Stimulated activated CD8-positive, alpha-beta memory T cell treated with anti-CD3 and anti-CD28 coated beads, Interleukin-7, amount 100 ng/mL, for 48 hours (primary cell): ENCODE measurements around the gene AMBP.
"Not testable (repeated sequence)": the region's sequence is repeated elsewhere in the genome, so short reads cannot be mapped to it uniquely, and the experiment has no call there.

Experiments
- DNase-seq, 2 donors: peaks; one replicate each; pipeline ENCODE4 v3.0.0-alpha.2; 2020; ENCODE audit warnings: low read depth in 1 of 2; ENCODE audit errors: extremely low read depth in 1 of 2

AMBP gene

DNA sequence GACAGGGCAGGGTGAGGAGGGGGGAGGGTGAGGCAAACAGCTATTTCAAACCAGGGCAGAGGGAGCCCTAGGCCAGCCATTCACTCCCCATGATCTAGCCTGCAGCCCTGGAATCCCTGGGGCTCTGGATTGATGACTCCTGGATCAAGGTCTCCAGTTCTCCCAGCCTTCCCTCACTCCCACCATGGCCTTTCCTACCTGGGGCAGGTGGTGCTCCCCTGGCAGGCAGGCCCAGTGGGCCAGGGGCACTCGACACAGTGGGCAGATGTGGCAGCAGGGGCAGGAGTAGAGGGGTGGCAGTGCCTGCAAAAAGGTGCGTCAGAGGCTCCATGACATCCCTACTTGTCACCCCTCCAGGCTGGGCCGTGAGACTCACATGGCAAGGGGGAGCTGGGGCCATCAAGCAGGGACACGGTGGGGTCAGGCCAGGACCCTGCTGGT, 15.0 kb upstream of the AMBP start:
- DNase-seq, result no peak

DNA sequence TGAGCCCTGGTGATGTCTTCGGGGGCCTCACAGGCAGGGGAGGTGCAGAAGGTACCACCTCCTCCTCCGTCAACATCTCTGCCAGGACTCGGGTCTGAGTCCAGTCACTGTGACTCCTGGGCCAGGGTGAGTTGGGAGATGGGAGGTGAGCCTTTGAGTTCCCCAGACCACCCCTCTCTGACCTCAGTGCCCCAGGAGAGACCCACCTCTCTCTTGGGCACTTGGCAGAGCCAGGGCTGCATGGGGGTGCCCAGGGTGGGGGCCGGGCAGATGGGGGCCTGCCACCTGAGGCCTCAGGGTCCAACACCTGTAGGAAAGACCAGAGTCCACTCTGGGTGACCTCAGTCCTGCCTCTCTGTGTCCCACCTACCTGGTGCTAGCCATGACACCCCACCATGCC, 14.2 kb upstream of the AMBP start:
- no peak for DNase-seq

DNA sequence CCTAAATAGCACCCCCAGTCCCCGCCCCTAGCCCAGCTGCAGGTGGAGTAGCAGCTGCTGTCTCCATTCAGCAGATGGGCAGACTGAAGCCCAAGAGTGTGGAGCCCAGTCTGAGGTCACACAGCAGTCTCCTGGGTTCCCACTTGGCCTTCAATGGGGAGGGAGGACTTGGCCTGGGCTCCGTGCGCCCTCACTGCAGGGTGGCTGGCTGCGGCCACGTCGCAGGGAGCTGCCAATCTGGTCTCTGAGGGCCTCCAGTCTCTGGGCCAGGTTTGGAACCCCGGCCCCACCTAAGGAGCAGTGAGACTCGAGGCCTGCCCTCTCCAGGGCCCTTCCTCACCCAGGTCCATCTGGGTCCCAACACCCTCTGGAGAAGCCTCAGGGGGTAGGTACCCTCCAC, 13.6 kb upstream of the AMBP start:
- no peak for DNase-seq

DNA sequence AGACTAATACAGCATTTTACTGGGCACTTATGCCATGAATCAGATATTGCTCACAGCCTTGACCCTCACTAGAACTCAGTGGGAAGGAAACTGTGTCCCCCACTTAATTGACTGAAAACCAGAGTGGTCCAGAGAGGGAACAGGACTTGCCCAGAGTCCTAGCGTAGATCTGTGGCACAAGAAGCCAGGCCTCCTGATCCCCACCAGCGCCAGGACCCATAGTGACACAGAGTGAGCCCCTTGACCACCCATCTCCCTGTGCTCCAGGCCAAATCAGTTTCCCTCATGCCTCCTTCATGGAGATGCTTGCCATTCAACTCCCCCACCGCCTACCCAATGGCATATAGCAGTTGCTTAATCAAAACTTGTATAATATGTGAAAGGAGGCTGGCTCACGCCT, 12.7 kb upstream of the AMBP start:
- DNase-seq, result no peak

DNA sequence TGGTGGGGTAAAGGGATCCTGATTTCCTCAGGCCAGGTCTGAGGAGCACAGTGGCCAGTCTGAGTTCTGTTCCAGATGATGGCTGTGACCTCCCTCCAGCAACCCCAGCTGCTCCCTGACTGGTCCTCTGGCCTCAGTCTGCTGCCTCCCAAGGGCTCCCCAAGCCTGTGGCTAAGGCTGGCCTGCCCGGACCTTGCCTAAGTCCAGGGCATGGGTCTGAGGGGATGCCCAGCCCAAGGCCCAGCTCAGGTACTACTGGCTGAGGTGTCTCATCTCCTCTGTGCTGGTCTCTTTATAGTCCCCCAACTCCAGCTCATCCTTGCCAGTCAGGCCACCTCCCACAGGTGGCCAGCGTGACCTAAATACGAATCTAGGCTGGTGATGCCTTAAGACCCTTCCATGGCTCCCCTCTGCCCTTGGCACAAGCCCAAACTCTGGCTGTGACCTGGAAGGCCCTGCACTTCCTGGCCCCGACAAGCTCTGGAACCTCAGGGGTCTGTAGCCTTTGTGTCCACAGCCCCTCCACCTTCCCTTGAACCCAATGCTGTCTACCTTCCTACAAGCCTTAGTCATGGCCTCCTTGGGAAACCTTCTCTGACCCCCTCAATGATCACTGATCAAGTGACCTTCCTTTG, 11.2 kb upstream of the AMBP start:
- DNase-seq, result no peak

DNA sequence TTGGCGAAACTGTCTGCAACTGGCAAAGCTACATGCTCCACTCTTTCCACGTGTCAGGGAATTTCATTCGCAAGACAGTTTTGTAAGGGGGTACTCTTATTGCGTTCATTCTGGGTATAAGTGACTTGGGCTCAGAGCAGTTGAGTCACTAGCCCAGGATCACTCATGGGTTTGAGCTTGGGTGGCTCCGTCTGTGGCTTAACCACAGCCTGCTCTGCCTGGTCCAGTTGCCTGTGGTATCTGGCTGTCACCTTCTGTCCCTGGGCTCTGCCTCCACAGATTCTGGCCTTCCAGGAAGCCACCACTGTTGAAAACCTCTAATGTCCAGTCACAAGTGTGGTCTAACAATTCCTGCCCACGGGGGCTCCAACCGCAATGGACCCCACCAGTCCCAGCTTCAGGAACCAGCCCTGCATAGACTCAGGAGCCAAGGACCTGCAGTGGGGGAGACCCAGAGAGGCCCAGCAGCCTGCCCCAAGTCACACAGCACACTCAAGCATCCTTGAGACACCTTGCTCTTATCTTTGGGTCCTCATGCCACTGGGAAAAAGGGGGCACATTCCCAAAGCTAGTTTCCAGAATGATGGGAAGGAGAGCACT, 10.6 kb upstream of the AMBP start:
- no peak for DNase-seq

DNA sequence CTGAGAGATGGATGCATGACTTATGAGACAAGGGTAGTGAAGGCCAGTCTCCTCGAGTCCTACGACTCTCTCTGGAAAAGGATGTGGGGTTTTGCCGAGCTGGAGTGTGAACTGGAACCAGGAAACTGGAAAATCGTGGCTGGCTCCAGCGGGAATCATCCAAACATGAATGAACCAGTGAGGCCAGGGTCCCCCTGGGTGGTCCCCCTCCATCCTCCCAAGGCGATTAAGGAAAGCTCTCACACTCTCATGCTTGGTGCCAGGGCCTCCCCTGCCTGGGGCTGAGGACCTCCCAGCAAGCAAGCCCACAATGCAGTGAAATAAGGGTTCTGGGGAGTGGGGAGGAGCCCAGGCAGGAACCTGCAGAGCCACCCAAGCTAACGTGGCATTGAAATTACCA, 9.6 kb upstream of the AMBP start:
- no peak for DNase-seq

DNA sequence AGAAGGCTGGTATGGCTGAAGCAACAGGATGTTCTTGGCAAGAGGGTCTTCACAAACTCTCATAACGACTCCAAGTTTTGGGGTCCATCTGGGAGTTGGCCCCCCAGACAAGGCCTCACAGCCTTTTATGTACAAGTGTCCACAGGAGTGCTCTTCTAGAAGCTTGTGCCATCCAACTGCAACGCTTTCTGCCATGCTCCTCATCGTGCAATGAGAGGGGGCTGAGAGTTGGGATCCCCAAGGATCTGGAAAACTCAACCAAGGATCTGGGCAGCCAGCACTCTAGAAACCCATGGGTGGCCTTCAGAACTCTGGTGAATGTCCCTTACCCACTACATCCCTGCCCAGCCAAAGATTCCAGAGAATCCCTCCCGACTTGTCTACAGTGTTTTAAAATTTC, 8.5 kb upstream of the AMBP start:
- DNase-seq, result no peak

DNA sequence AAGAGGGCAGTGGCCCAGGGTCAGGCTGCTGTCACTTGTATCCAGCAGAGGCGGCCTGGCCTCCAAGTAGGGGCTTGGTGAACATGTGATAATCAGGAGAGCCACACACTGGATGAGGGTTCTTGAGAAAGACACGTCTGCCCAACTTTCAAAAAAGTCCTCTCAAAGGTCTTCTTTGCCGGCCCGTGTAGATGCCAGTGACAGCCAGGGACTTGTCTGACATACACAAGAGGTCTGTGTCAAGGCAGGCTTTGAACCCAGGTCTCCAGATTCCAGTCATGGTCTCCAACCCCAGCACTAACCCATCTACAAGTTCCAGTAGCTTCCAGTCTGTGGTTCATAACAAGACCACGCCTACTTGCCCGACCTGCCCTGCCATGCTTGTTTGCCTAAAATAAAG, 7.9 kb upstream of the AMBP start:
- no peak for DNase-seq

DNA sequence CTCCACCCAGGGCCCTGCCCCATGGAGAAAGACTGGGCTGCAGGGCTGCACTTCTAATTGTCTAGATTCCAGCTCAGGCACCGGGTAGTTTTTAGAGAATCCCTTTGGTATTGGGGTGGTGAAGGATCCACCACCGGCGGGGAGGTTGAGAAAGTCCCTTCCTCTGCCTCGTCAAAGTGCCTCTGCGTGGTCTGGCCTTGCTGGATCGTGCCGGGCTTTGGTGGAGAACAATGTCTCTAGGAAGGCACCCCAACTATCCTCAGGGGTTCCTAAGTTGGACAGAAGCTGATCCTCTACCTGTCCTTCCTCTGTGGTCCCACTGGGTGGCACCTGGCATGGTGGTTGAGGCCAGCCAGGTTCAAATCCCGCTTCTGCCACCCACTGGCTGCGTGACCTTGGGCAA, 7.3 kb upstream of the AMBP start:
- no peak for DNase-seq

DNA sequence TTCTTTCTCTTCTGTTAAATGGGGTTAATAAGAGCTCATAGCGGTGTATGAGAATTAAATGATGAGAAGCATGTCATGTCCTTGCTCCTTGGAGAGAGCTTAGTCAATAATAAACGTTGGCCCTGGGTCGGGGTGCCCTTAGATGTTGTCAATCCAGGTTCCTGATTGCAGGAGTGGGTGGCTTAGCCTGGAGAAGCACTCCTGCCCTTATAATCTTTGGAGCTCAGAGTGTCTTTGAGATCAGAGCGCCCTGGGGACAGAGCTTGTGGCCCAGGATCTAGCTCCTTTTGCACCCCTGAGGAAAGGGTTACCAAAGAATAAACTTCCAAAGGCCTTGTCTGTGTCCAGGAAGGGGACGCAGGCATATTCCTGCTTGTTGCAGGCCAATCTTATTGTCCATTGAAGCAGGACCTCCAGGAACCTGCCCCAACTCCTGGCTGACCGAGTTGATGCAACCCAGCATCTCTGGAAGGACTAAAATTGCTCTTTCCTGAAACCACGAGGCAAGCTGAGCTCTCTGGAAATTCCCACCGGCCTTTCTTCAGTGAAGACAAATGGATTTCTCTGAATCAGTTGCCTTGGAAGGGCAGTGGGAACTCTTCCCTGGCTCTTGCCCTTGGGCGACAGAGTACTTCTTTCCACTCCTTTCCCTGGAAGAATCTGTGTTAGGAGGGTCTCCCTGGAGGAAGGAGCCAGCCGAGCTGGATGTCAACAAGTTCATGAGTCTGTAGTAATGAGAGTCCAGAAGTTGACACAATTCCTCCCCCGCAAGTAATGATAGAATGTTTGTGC, 6.4 kb upstream of the AMBP start:
- no peak for DNase-seq

DNA sequence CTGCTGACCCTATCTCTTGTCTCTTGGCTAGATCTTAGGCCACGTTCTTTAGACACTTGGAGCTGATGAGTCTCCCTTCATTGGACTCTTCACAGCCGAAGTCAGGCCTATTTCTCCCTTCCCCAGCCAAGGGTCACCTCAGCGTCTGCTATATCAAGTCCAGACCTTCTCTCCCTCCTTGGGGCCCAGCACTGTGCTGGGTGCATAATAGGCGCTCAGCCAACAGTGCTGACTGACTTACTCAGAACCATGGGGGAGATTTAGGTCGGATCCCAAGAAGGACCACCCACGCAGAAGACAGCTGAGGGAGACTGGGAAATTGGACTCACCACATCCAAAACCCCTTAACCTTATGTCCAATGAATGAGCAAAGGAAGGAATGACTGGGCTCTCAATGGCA, 5.6 kb upstream of the AMBP start:
- DNase-seq, result no peak

DNA sequence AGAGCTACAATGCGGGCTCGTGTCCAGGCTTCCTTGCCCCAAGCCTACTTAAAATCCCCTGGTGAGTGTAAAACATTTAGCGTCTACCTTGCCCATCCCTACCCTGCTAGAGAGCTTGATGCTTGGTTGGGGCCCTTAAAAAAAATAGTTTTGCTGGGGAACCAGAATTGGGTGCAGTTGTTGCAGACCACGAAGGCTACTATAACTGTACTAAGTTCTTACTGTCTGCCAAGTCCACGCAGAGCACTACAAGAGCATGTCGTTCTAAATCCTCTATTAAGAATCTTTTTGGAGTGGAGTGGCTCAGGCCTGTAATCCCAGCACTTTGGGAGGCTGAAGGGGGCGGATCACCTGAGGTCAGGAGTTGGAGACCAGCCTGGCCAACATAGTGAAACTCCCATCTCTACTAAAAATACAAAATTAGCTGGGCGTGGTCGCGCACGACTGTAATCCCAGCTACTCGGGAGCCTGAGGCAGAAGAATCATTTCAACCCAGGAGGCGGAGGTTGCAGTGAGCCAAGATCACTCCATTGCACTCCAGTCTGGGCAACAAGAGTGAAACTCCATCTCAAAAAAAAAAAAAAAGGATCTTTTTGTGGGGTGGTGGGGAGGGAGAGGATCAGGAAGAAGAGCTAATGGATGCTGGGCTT, 4.8 kb upstream of the AMBP start:
- DNase-seq, result not testable (repeated sequence)

DNA sequence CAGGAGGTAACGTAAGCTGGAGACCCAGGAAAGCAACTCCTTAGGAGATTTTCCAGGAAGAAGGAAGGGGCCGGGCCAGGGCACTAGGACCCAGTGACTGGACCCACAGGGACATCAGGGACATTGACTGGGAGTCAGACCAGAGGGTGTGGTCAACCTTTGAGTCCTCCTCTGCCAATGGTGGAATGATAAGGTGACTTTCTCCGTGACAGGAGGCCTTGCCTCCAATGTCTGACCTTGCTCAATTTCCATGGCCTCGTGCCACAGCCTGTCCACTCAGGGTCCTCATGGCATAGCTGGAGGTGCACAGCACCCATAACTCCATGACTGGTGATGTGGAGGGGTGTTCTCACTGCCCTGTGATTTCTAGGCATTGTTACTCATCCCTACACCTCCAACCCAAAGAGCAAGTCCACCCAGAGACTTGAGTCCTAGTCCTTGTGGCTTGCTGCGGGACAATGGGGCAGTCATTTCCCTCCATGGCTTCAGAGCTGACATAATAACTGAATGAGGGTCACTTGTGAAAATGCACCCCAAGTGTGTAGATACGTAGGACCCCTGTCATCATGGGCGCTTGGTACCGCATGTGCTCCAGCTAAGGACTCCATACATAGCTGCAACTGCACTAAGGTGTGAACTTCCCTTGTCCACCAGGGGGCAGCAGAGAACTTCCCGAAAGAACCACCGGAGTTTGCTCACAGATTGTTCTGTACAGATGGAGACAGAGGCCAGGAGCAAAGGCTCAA, 4.1 kb upstream of the AMBP start:
- DNase-seq, result peak; percentile 53 to 68

DNA sequence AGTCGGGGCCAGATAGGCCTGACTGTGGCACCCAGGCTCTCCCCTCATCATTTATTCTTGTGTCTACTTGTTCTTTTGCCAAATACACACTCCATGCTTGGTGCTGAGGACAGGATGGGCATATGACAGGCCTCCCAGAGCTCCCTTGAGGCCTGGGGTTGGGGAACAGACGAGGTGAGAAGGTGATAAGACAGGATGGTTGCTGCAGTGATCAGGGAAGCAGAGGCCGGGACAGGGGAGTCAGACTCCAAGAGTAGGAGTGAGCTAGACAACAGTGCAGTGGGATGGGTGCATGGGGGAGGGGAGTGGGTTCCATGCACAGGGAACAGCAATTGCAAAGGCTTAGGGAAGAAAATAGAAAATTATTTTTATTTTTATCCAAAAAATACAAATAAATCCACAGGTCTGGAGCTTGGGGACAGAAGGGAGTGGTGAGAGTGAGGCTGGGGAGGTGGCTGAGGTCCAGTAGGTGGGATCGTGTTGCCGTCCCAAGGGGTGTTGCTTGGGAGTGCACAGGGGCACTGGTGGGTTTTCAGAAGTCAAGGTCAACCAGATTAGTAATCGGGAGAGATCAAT, 3.4 kb upstream of the AMBP start:
- no peak for DNase-seq

DNA sequence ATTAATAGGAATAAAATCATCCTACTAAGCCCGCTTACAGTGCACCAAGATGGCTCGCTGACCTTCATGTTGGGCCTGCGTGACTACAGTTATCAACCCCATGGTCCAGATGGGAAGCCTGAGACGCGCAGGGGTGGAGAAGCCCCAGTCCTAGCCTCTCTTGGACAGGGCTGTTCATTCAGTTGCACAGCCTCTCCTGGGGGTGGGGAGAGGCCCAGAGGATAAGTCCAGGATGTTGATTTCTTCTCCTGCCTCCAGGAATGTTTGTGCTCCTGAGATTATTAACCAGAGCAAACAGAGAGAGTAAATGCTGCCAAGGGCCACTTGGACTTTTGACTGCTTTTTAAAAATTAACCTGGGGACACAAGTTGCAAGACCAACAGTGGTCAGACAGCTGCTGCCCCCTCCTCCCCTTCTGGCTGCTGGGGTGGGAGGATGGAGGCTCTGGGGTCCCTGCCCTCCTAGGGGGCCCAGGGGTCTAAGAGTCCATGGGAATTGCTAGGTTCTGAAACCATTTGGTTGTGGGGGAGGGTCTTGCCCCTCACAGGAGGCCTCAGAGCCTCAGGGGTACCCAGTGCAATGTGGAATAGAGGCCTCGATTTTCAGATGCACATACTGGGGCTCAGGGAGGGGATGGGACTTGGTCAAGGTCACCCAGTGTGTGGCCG, 2.8 kb upstream of the AMBP start:
- no peak for DNase-seq

DNA sequence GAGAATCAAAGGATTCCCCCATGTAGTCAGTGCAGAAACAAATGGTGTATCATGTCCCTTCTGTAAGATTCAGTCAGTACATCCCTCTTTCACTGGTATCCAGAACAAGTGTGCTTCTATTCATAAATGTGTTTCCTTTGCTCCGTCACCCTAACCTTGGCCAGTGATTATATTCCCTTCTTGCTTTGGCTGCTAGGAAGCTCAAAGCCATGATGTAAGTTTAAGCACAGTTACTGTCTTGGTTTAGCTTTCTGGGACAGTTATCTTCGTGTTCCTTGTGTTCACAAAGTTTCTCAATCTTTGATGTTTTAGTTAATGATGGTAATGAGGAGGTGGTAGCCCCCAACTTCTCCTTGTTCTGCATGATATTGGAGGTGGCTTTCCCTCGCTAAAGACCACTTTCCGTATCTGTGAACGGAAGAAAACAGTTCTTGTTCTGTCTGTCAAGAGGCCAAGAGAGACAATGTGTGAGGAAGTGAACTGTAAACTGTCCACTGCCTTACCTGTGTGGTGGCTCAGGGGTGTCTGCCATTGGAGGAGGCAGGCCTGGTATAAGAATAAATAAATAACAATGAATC, 2.2 kb upstream of the AMBP start:
- no peak for DNase-seq

DNA sequence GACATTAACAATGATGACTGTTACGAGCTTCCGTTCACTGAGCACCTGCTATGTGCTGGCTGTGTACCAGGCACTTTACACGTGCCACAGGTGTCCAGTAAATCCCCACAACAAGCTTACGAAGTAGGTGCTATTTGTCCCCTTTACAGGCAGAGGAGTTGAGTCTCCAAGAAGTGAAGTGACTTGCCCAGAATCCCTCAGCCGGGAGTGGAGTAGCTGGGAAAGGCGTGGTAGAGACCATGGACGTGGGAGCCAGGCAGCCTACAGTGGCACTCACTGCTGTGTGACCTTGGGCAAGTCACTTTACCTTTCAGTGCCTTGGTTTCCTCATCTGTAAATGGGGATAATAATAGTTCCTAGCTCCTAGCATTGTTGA, 669 bp upstream of the AMBP start:
- no peak for DNase-seq

DNA sequence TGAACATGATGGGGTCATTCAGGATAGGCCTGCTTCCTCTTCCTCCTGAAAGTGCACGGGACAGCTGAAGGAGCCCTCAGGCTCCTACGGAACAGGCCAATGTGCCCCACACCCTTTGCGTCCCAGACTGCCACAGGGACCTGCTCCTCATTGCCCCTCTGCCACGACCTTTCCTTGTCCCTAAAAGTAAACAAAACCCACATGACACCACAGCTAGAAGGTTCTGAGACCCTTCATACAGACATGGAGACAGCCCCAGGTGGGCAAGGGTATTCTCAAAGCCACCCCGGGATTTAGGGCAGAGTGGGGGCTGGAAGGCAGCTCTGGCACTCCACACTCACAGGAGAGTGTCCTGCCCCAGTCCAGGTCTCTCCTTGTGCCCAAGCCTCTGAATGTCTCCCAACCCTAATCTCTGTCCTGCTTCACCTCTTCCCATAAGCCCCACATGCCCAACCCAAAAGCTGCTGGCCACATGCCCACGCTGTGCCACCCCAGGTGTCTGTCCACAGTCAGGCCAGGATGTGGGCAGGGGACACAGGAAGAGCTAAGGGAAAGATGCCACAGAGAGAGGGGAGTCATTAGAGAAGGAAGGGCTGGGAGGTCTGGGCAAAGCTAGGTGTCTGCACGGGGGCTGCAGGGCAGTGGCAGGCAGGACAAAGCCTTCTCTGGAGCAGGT, 800 bp downstream of the AMBP start:
- DNase-seq, result no peak
